Loucy (cell line): ENCODE results near the gene KCNMA1.

Experiments
- H2AFZ ChIP-seq: fragments of 200-600 bp; sonication (generic); 2 replicates; pipeline ENCODE4 v1.6.0; 2016; ENCODE audit warnings: antibody characterized with exemption, mild to moderate bottlenecking, low read length, moderate library complexity
- H3F3A ChIP-seq: fragments of 200-600 bp; 2 replicates; pipeline ENCODE4 v1.6.0; 2016; ENCODE audit warnings: antibody characterized with exemption, low read depth, mild to moderate bottlenecking
- H3K27me3 ChIP-seq: fragments of 200-600 bp; sonication (generic); 2 replicates; pipeline ENCODE4 v1.6.1; 2014; ENCODE audit warnings: low read length, mild to moderate bottlenecking; ENCODE audit not compliant: insufficient read depth, poor library complexity, severe bottlenecking
- H3K36me3 ChIP-seq: fragments of 200-600 bp; sonication (generic); 2 replicates; pipeline ENCODE4 v1.6.1; 2016; ENCODE audit warnings: low read length; ENCODE audit not compliant: insufficient read depth
- H3K4me1 ChIP-seq: fragments of 200-600 bp; sonication (generic); 2 replicates; pipeline ENCODE4 v1.5.1; 2014; ENCODE audit warnings: low read length, mild to moderate bottlenecking; ENCODE audit not compliant: insufficient read depth, poor library complexity, severe bottlenecking
- H3K4me2 ChIP-seq: fragments of 200-600 bp; sonication (generic); 2 replicates; pipeline ENCODE4 v1.6.0; 2014; ENCODE audit warnings: antibody characterized with exemption, low read length, low read depth, mild to moderate bottlenecking; ENCODE audit not compliant: poor library complexity, severe bottlenecking
- H3K4me3 ChIP-seq: fragments of 200-600 bp; sonication (generic); 2 replicates; pipeline ENCODE4 v1.5.1; 2014; ENCODE audit warnings: low read length, mild to moderate bottlenecking, mixed read lengths; ENCODE audit not compliant: poor library complexity, severe bottlenecking
- H3K79me2 ChIP-seq: fragments of 200-600 bp; sonication (generic); 2 replicates; pipeline ENCODE4 v1.6.1; 2014; ENCODE audit warnings: low read length; ENCODE audit not compliant: insufficient read depth
- H3K9ac ChIP-seq: fragments of 200-600 bp; sonication (generic); 2 replicates; pipeline ENCODE4 v1.6.0; 2014; ENCODE audit warnings: mild to moderate bottlenecking, low read depth, low read length, moderate library complexity; ENCODE audit not compliant: poor library complexity, severe bottlenecking
- H3K9me2 ChIP-seq: fragments of 200-600 bp; sonication (generic); replicated peaks from 2 replicates; pipeline ENCODE4 v1.6.1; 2016; ENCODE audit warnings: low read depth, low read length, mixed read lengths
- H3K9me3 ChIP-seq: fragments of 200-600 bp; sonication (generic); 2 replicates; pipeline ENCODE4 v1.6.1; 2014; ENCODE audit warnings: mild to moderate bottlenecking, antibody characterized with exemption, low read length, low read depth; ENCODE audit not compliant: insufficient read depth
- H4K20me1 ChIP-seq: fragments of 200-600 bp; sonication (generic); 2 replicates; pipeline ENCODE4 v1.6.0; 2014; ENCODE audit warnings: antibody characterized with exemption, low read length, mild to moderate bottlenecking; ENCODE audit not compliant: insufficient read depth, poor library complexity, severe bottlenecking
- CTCF ChIP-seq: fragments of 200-600 bp; sonication (generic); conservative IDR thresholded peaks from 2 replicates; pipeline ENCODE4 v1.5.1; 2014; ENCODE audit warnings: mild to moderate bottlenecking, antibody characterized with exemption, low read length
- EZH2phosphoT487 ChIP-seq: fragments of 200-600 bp; IDR thresholded peaks from 2 replicates; pipeline ENCODE4 v1.6.1; 2018; ENCODE audit warnings: antibody characterized with exemption, mild to moderate bottlenecking, moderate library complexity, borderline replicate concordance

Gene KCNMA1

GRCh38 chr10:76903387-76903945, 734.1 kb downstream of the KCNMA1 start:
- H3K9me3 ChIP-seq = no peaks in the 10 kb centered on the region
- H3F3A ChIP-seq = no peaks in the 10 kb centered on the region
- H3K4me2 ChIP-seq = no peak overlapping the region
- no peaks in the 10 kb centered on the region for H4K20me1 ChIP-seq
- TF ChIP-seq CTCF = no peak
- no peak for TF ChIP-seq EZH2phosphoT487
- no peak overlapping the region for H2AFZ ChIP-seq
- H3K36me3 ChIP-seq = no peaks in the 10 kb centered on the region
- no peaks in the 10 kb centered on the region for H3K9me2 ChIP-seq
- no peaks in the 10 kb centered on the region for H3K27me3 ChIP-seq
- no peaks in the 10 kb centered on the region for H3K79me2 ChIP-seq
- H3K9ac ChIP-seq = no peak overlapping the region
- peaks cover 6% of the 10 kb centered on the region for H3K4me1 ChIP-seq
- no peak overlapping the region for H3K4me3 ChIP-seq

- no peaks in the 10 kb centered on the region for H3K9me2 ChIP-seq
- H3K27me3 ChIP-seq = no peaks in the 10 kb centered on the region
- TF ChIP-seq CTCF = peak; percentile 88
- TF ChIP-seq EZH2phosphoT487 = no peak
- H3K36me3 ChIP-seq = no peaks in the 10 kb centered on the region
- no peaks in the 10 kb centered on the region for H4K20me1 ChIP-seq
- peaks cover 6% of the 10 kb centered on the region for H3K4me1 ChIP-seq
- H3K79me2 ChIP-seq = no peaks in the 10 kb centered on the region
- H3K4me3 ChIP-seq = no peak overlapping the region
- no peak overlapping the region for H3K9ac ChIP-seq
- peak overlapping the region; percentile 70 for H2AFZ ChIP-seq
- no peaks in the 10 kb centered on the region for H3F3A ChIP-seq
- no peaks in the 10 kb centered on the region for H3K9me3 ChIP-seq
- no peak overlapping the region for H3K4me2 ChIP-seq
Observed at GRCh38 chr10:76902949-76903348, 734.7 kb downstream of the KCNMA1 start.

GRCh38 chr10:76901701-76902100, 735.9 kb downstream of the KCNMA1 start:
- Histone ChIP-seq H3K36me3 (no peaks in the 10 kb centered on the region), H3K79me2 (no peaks in the 10 kb centered on the region), H3K9ac (no peak overlapping the region), H3K9me2 (no peaks in the 10 kb centered on the region), H2AFZ (no peak overlapping the region), H3F3A (no peaks in the 10 kb centered on the region), H3K4me2 (no peak overlapping the region), H4K20me1 (no peaks in the 10 kb centered on the region), H3K27me3 (no peaks in the 10 kb centered on the region), H3K4me3 (no peak overlapping the region), H3K9me3 (0 out of 2 replicates have a peak, but pooled peaks cover 3% of the 10 kb centered on the region), H3K4me1 (peaks cover 6% of the 10 kb centered on the region)
- no peak for TF ChIP-seq EZH2phosphoT487
- no peak for TF ChIP-seq CTCF
